Forelimb muscle (tissue), 1 donor: Measurements from ENCODE around the gene PRRG1. TPM values are rescaled to one million over a fixed set of nuclear protein-coding genes. Genes with fewer than 3 reads are reported as not detected.
"Not testable (repeated sequence)": the region's sequence is repeated elsewhere in the genome, so short reads cannot be mapped to it uniquely, and the experiment has no call there.

ENCODE experiments used
- DNase-seq: peaks from one replicate; pipeline ENCODE4 v3.0.0-alpha.2; 2013; ENCODE audit warnings: low read depth
- polyA plus RNA-seq: library from polyadenylated mRNA; unstranded; fragments of 120-200 nt; gene quantifications from one replicate; pipeline ENCODE4 v1.2.1, GENCODE V29; 2013; ENCODE audit not compliant: insufficient read length

The PRRG1 gene
- polyA plus RNA-seq, 1 donor: 13.1 TPM

- DNase-seq: no peak
Observed at GRCh38 chrX:37468124-37468739, 119.1 kb downstream of the PRRG1 start.

- DNase-seq: no peak
Observed at GRCh38 chrX:37470711-37471110, 121.5 kb downstream of the PRRG1 start.

- DNase-seq: no peak
Observed at GRCh38 chrX:37472836-37473235, 123.7 kb downstream of the PRRG1 start.

- no peak for DNase-seq
Observed at GRCh38 chrX:37474478-37474877, 125.3 kb downstream of the PRRG1 start.

- DNase-seq: no peak
Observed at GRCh38 chrX:37476571-37477170, 127.5 kb downstream of the PRRG1 start.

- DNase-seq: not testable (repeated sequence)
Observed at GRCh38 chrX:37484335-37484734, 135.2 kb downstream of the PRRG1 start.

GRCh38 chrX:37485429-37485828 lies 136.3 kb downstream of the PRRG1 start:
- no peak for DNase-seq

- no peak for DNase-seq
Observed at GRCh38 chrX:37487271-37487670, 138.1 kb downstream of the PRRG1 start.

- DNase-seq: no peak
Observed at GRCh38 chrX:37488323-37488722, 139.2 kb downstream of the PRRG1 start.

- DNase-seq: no peak
Observed at GRCh38 chrX:37491686-37492085, 142.5 kb downstream of the PRRG1 start.

- DNase-seq: not testable (repeated sequence)
Observed at GRCh38 chrX:37495760-37496159, 146.6 kb downstream of the PRRG1 start.

- not testable (repeated sequence) for DNase-seq
Observed at GRCh38 chrX:37497126-37497525, 148.0 kb downstream of the PRRG1 start.

GRCh38 chrX:37498323-37498722 lies 149.2 kb downstream of the PRRG1 start:
- DNase-seq: not testable (repeated sequence)

GRCh38 chrX:37499649-37500048 lies 150.5 kb downstream of the PRRG1 start:
- not testable (repeated sequence) for DNase-seq

- no peak for DNase-seq
Observed at GRCh38 chrX:37504991-37505390, 155.8 kb downstream of the PRRG1 start.

Other genes starting within 250 kb of the PRRG1 start
- gene LANCL3, start 222.3 kb downstream of the PRRG1 start, polyA plus RNA-seq: 0.40 TPM